ENCODE measurements around the gene OAS3. TPM values are rescaled to one million over a fixed set of nuclear protein-coding genes. Genes with fewer than 3 reads are reported as not detected.

The OAS3 gene
- total RNA-seq, 2 donors from 2014 or later = 0.64 to 0.84 TPM

DNA sequence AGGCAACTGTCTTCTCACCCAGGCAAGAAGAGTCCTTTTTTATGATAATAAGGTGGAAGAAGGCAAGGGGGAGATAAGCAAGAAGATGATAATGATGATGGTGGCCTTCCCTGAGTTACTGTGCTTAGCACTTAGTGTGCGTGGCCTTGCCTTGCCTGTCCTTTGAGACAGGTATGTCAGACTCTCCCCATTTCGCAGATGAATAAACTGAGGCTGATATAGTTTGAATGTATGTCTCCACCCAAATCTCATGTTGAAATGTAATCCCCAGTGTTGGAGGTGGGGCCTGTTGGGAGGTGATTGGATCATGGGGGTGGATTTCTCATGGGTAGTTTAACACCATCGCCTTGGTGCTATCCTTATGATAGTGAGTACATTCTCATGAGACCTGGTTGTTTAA lies 8.6 kb upstream of the OAS3 start:
- Histone ChIP-seq H3K4me1 (ENCODE audit: control insufficient read depth, insufficient read depth, low read length) (no peaks in the 10 kb centered on the region), H3K9ac (ENCODE audit: extremely low read depth, low read length, poor library complexity, severe bottlenecking) (no peak overlapping the region), H3K4me3 (ENCODE audit: low read length) (no peak overlapping the region), H3K27me3 (ENCODE audit: control insufficient read depth, insufficient read depth, low read length, poor library complexity, severe bottlenecking) (no peaks in the 10 kb centered on the region), H3K36me3 (ENCODE audit: control insufficient read depth, insufficient read depth, low read length) (no peaks in the 10 kb centered on the region), H3K27ac (ENCODE audit: low read depth, low read length) (no peak overlapping the region), H3K9me3 (ENCODE audit: control insufficient read depth, low read length) (no peaks in the 10 kb centered on the region)
- H3K4me3 Mint-ChIP-seq = no peak overlapping the region
- TF ChIP-seq, protein P1, sequence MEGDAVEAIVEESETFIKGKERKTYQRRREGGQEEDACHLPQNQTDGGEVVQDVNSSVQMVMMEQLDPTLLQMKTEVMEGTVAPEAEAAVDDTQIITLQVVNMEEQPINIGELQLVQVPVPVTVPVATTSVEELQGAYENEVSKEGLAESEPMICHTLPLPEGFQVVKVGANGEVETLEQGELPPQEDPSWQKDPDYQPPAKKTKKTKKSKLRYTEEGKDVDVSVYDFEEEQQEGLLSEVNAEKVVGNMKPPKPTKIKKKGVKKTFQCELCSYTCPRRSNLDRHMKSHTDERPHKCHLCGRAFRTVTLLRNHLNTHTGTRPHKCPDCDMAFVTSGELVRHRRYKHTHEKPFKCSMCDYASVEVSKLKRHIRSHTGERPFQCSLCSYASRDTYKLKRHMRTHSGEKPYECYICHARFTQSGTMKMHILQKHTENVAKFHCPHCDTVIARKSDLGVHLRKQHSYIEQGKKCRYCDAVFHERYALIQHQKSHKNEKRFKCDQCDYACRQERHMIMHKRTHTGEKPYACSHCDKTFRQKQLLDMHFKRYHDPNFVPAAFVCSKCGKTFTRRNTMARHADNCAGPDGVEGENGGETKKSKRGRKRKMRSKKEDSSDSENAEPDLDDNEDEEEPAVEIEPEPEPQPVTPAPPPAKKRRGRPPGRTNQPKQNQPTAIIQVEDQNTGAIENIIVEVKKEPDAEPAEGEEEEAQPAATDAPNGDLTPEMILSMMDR (conservative IDR thresholded peaks at IDR 0.05) = no peak
- 92 to 94% methylated on average over 2 to 3 of the region's 3 CpGs for WGBS, 2 experiments (ENCODE audit: insufficient coverage in 1 of 2, insufficient read length in 1 of 2)
- no peak for DNase-seq
- H3K27me3 Mint-ChIP-seq (ENCODE audit: insufficient read depth) = peaks cover 12% of the 10 kb centered on the region
- H3K27ac Mint-ChIP-seq = no peak overlapping the region
- H3K9me3 Mint-ChIP-seq = peaks cover 21% of the 10 kb centered on the region
- peaks cover 5% of the 10 kb centered on the region for H3K4me1 Mint-ChIP-seq
- H3K36me3 Mint-ChIP-seq (ENCODE audit: low read depth) = no peaks in the 10 kb centered on the region

DNA sequence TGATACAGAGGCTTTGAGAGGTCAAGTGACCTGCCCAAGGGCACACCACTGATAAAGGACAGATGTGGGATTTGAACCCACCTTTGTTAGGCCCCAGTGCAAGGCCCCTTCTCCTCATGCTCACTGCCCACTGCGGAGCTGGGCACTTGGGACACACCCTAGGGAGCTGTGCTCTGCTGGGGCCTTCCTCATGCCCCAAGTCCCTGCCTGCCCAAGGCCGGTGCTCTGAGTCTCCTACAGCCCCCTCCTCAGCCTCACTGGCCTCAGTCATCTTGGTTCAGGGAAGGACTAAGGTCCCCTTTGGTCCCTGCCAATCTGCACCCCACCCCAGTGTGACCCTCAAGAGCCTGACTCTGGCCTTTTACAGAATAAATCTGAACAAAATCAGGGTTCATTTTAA lies 7.9 kb upstream of the OAS3 start:
- no peaks in the 10 kb centered on the region for H3K36me3 ChIP-seq (ENCODE audit: control insufficient read depth, insufficient read depth, low read length)
- 95% methylated on average over 2 of the region's 2 CpGs; no CpG with 5 or more reads in 1 of the 2 experiments for WGBS, 2 experiments (ENCODE audit: insufficient coverage in 1 of 2, insufficient read length in 1 of 2)
- no peaks in the 10 kb centered on the region for H3K4me1 ChIP-seq (ENCODE audit: control insufficient read depth, insufficient read depth, low read length)
- H3K9me3 Mint-ChIP-seq = peaks cover 19% of the 10 kb centered on the region
- no peak for DNase-seq
- H3K4me3 Mint-ChIP-seq = no peak overlapping the region
- no peaks in the 10 kb centered on the region for H3K9me3 ChIP-seq (ENCODE audit: control insufficient read depth, low read length)
- TF ChIP-seq, protein P1 (conservative IDR thresholded peaks at IDR 0.05) = no peak
- no peak overlapping the region for H3K4me3 ChIP-seq (ENCODE audit: low read length)
- peaks cover 5% of the 10 kb centered on the region for H3K4me1 Mint-ChIP-seq
- no peak overlapping the region for H3K27ac Mint-ChIP-seq
- H3K36me3 Mint-ChIP-seq (ENCODE audit: low read depth) = no peaks in the 10 kb centered on the region
- H3K27me3 Mint-ChIP-seq (ENCODE audit: insufficient read depth) = peaks cover 7% of the 10 kb centered on the region
- no peaks in the 10 kb centered on the region for H3K27me3 ChIP-seq (ENCODE audit: control insufficient read depth, insufficient read depth, low read length, poor library complexity, severe bottlenecking)
- H3K27ac ChIP-seq (ENCODE audit: low read depth, low read length) = no peak overlapping the region
- no peak overlapping the region for H3K9ac ChIP-seq (ENCODE audit: extremely low read depth, low read length, poor library complexity, severe bottlenecking)

DNA sequence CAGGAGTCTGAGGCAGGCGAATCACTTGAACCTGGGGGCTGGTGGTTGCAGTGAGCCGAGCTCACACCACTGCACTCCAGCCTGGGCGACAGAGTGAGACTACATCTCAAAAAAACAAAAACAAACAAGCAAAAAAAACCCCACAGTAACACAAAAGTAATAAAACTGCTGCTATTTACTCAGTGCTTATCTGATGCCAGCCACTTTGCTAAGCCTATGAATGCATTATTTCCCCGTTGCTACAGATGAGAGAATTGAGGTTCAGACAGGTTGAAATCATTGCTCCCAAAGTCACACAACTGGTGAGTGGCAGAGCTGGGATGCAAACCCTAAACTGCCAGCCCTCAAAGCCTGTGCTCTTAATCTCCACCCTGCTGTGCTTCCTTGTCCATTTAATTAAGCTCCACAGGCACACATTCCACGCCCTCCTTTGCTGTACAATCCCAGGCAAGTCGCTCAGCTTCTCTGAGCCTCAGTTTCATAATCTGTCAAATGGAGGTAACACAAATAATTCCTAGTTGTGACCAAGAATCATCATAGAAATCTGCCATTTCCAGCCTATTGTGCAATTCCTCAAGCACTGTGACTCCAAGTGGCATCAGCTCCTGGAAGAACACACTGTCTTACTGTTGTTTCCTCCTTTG lies 5.7 kb upstream of the OAS3 start:
- Histone ChIP-seq H3K27ac (ENCODE audit: low read depth, low read length) (no peak overlapping the region), H3K36me3 (ENCODE audit: control insufficient read depth, insufficient read depth, low read length) (no peaks in the 10 kb centered on the region), H3K4me3 (ENCODE audit: low read length) (no peak overlapping the region), H3K4me1 (ENCODE audit: control insufficient read depth, insufficient read depth, low read length) (no peaks in the 10 kb centered on the region), H3K9ac (ENCODE audit: extremely low read depth, low read length, poor library complexity, severe bottlenecking) (no peak overlapping the region), H3K9me3 (ENCODE audit: control insufficient read depth, low read length) (no peaks in the 10 kb centered on the region), H3K27me3 (ENCODE audit: control insufficient read depth, insufficient read depth, low read length, poor library complexity, severe bottlenecking) (peaks cover 15% of the 10 kb centered on the region)
- Mint-ChIP-seq H3K4me3 (no peak overlapping the region), H3K27ac (no peak overlapping the region), H3K27me3 (ENCODE audit: insufficient read depth) (peaks cover 20% of the 10 kb centered on the region), H3K36me3 (ENCODE audit: low read depth) (no peaks in the 10 kb centered on the region), H3K9me3 (peaks cover 7% of the 10 kb centered on the region), H3K4me1 (peaks cover 5% of the 10 kb centered on the region)
- WGBS, 2 experiments (ENCODE audit: insufficient coverage in 1 of 2, insufficient read length in 1 of 2) = 68 to 71% methylated on average over 5 to 6 of the region's 6 CpGs
- peak; percentile 74 for DNase-seq
- TF ChIP-seq, protein P1 (conservative IDR thresholded peaks at IDR 0.05) = no peak

Data from endodermal cell (in vitro differentiated cells).